Coronary artery (tissue), 2 donors: Measurements from ENCODE around the gene CDC37.
"Not testable (repeated sequence)": the region's sequence is repeated elsewhere in the genome, so short reads cannot be mapped to it uniquely, and the experiment has no call there.

Source experiments
- DNase-seq: peaks from one replicate; pipeline ENCODE4 v3.0.0-alpha.2; 2017; ENCODE audit warnings: low spot score
- H3K27ac ChIP-seq, 2 donors: fragments of 200-600 bp; sonication (generic); one replicate each; pipeline ENCODE4 v1.5.1; 2016 to 2019
- H3K4me3 ChIP-seq: fragments of 200-600 bp; sonication (generic); 2 replicates; pipeline ENCODE4 v1.5.1; 2016; ENCODE audit warnings: mild to moderate bottlenecking, moderate library complexity
- CTCF ChIP-seq: fragments of 200-600 bp; sonication (generic); IDR thresholded peaks from one replicate; pipeline ENCODE4 v1.5.1; 2019; ENCODE audit warnings: antibody characterized with exemption

CDC37 gene

GRCh38 chr19:10416083-10416379, 12.7 kb upstream of the CDC37 start:
- H3K27ac ChIP-seq = no peak overlapping the region
- peak overlapping the region; percentile 62 for H3K4me3 ChIP-seq
- no peak for TF ChIP-seq CTCF
- DNase-seq = no peak

- H3K4me3 ChIP-seq = no peak overlapping the region
- H3K27ac ChIP-seq = no peak overlapping the region
- no peak for DNase-seq
- no peak for TF ChIP-seq CTCF
These were observed 9.1 kb upstream of the CDC37 start for GRCh38 chr19:10412257-10412977.

- not testable (repeated sequence) for H3K27ac ChIP-seq, H3K4me3 ChIP-seq, DNase-seq
These were observed 7.9 kb upstream of the CDC37 start for GRCh38 chr19:10411224-10411623.

- Histone ChIP-seq H3K4me3 (no peak overlapping the region), H3K27ac (peak overlapping the region in 1 of 2 donors; percentile 54)
- DNase-seq = no peak
- no peak for TF ChIP-seq CTCF
These were observed 5.4 kb upstream of the CDC37 start for GRCh38 chr19:10408511-10409283.

- Histone ChIP-seq H3K4me3 (no peak overlapping the region), H3K27ac (no peak overlapping the region)
- TF ChIP-seq CTCF = no peak
- no peak for DNase-seq
These were observed 3.8 kb upstream of the CDC37 start for GRCh38 chr19:10407096-10407495.

GRCh38 chr19:10406191-10406590, 2.8 kb upstream of the CDC37 start:
- no peak for DNase-seq
- no peak overlapping the region for H3K27ac ChIP-seq
- TF ChIP-seq CTCF = no peak
- no peak overlapping the region for H3K4me3 ChIP-seq

- Histone ChIP-seq H3K4me3 (peak overlapping the region; percentile 97), H3K27ac (no peak overlapping the region)
- no peak for TF ChIP-seq CTCF
- DNase-seq = no peak
These were observed 1.8 kb upstream of the CDC37 start for GRCh38 chr19:10404888-10405820.
